K562 (cell line): ENCODE results near the gene EAF1. TPM values are rescaled to one million over a fixed set of nuclear protein-coding genes. Genes with fewer than 3 reads are reported as not detected.
A peak's percentile ranks its signal among the peaks of the same experiment; 100 is the strongest.

Experiments
- RBM14 ChIP-seq: fragments of 200-400 bp; formaldehyde crosslinking; IDR thresholded peaks from 2 replicates; pipeline ENCODE4 v1.6.1; 2018; ENCODE audit warnings: low read depth, mild to moderate bottlenecking, low read length, moderate library complexity, borderline replicate concordance; ENCODE audit not compliant: insufficient read depth
- REST ChIP-seq, 2 experiments: fragments of 450-650 bp; formaldehyde crosslinking in 1 of 2; IDR thresholded peaks; 2 replicates each; pipeline versions ENCODE4 v1.4.0 to v1.6.1; 2014 to 2020; ENCODE audit warnings: mild to moderate bottlenecking in 2 of 2, borderline replicate concordance in 1 of 2, low read depth in 1 of 2
- polyA plus RNA-seq, 8 experiments: library from polyadenylated mRNA; depleted of rRNA in 4 of 8; stranded (reverse) in 5 of 8; unstranded in 3 of 8; fragments of >200 nt; fragmentation: Nextera tagmentation in 2 of 8; fragmentation: Illumina TruSeq in 1 of 8; extraction: Ambion mirVana in 2 of 8; extraction: Trizol in 1 of 8; gene quantifications; 2 replicates each; pipeline versions ENCODE4 v1.2.1 to v1.2.3, GENCODE V29; 2011 to 2014; ENCODE audit warnings: inconsistent platforms in 1 of 8, missing spikeins in 1 of 8
- total RNA-seq, 7 experiments: library from RNA; depleted of rRNA in 6 of 7; stranded (reverse); fragments of >200 nt in 6 of 7; fragmentation: Illumina TruSeq in 2 of 7; extraction: Trizol in 2 of 7; gene quantifications; 2 replicates each; pipeline versions ENCODE4 v1.2.1 to v1.2.3, GENCODE V29; 2011 to 2021; ENCODE audit warnings: low replicate concordance in 1 of 7

Gene EAF1
- total and polyA plus RNA-seq, 9 of the 15 experiments (the other 6 are each of a cell fraction or from before 2014, with no cell fraction given): 7.0 to 26.8 (median 20.4) TPM

- peak; percentile 76 for TF ChIP-seq REST (IDR thresholded peaks at IDR 0.05; ENCODE audit: borderline replicate concordance)
- no peak for TF ChIP-seq REST (CRISPR knock-in tag; IDR thresholded peaks at IDR 0.05; ENCODE audit: low read depth)
- no peak for TF ChIP-seq RBM14
- TF ChIP-seq, all 486 proteins: peak for 7
Observed at GRCh38 chr3:15405448-15406050, 21.8 kb upstream of the EAF1 start (continued).
